ENCODE measurements around the gene FANCG. TPM values are rescaled to one million over a fixed set of nuclear protein-coding genes. Genes with fewer than 3 reads are reported as not detected.

The FANCG gene
- total and polyA plus RNA-seq, 2 donors: 33.7 to 35.2 TPM

DNA sequence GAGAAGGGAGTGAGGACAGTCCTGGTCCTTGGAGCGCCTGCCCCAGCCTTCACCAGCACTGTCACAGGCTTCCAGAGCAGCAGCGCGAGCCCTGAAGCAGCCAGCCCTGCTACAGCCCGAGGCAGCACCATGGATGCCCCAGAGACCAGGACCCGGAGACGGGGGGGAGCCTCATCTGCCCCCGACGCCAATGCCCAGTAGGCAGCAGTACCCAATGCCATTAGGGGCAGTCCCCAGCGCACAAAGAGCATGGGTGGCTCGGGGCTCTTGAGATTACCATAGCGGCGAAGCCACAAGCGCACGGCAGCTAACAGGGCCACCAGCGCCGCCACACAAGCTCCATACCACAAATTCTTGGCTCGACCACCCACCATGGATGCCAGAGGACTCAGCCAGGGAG is 11.8 kb upstream of the FANCG start:
- Histone ChIP-seq H3K4me1 (ENCODE audit: control insufficient read depth in 2 of 2, insufficient read depth in 2 of 2, low read length in 2 of 2) (peaks cover 8 to 11% of the 10 kb centered on the region in 2 donors), H3K4me3 (ENCODE audit: low read length in 2 of 2) (no peak overlapping the region), H3K27me3 (ENCODE audit: control insufficient read depth in 2 of 2, insufficient read depth in 1 of 2, low read length in 1 of 2) (no peaks in the 10 kb centered on the region), H3K9me3 (ENCODE audit: control insufficient read depth in 2 of 2, insufficient read depth in 1 of 2, low read length in 1 of 2) (no peaks in the 10 kb centered on the region), H3K27ac (ENCODE audit: low read depth in 1 of 2, low read length in 1 of 2) (no peak overlapping the region), H3K36me3 (ENCODE audit: control insufficient read depth in 2 of 2, insufficient read depth in 2 of 2, low read length in 1 of 2) (peaks cover 63 to 68% of the 10 kb centered on the region in 2 donors)
- no peak for DNase-seq (ENCODE audit: low read depth in 6 of 9, low spot score in 9 of 9)
- WGBS: 97% methylated on average over 17 of the region's 17 CpGs

DNA sequence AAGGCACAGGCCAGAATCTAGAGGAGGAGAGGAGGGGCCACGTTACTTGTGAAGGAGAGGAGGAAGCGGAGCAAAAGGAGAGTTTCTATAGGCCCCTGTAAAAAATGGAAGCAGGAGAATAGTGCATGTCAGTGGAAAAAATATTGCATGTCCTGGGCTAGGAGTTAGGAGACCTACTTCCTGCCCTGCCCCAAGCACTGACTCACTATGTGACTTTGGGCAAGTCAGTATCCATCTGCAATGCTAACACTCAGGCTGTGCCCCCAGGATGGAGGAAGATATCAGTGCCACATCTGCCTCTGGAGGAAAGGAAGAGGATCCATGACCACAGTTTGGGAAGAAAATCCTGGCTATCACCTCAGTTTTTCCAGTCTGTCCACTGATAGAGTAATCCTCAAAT is 9.7 kb upstream of the FANCG start:
- DNase-seq (ENCODE audit: low read depth in 6 of 9, low spot score in 9 of 9): no peak
- no peak overlapping the region for H3K4me3 ChIP-seq (ENCODE audit: low read length in 2 of 2)
- WGBS: 99% methylated on average over 2 of the region's 2 CpGs
- no peaks in the 10 kb centered on the region for H3K27me3 ChIP-seq (ENCODE audit: control insufficient read depth in 2 of 2, insufficient read depth in 1 of 2, low read length in 1 of 2)
- no peaks in the 10 kb centered on the region for H3K4me1 ChIP-seq (ENCODE audit: control insufficient read depth in 2 of 2, insufficient read depth in 2 of 2, low read length in 2 of 2)
- no peak overlapping the region for H3K27ac ChIP-seq (ENCODE audit: low read depth in 1 of 2, low read length in 1 of 2)
- no peaks in the 10 kb centered on the region for H3K9me3 ChIP-seq (ENCODE audit: control insufficient read depth in 2 of 2, insufficient read depth in 1 of 2, low read length in 1 of 2)
- H3K36me3 ChIP-seq (ENCODE audit: control insufficient read depth in 2 of 2, insufficient read depth in 2 of 2, low read length in 1 of 2): peaks cover 64 to 70% of the 10 kb centered on the region in 2 donors

DNA sequence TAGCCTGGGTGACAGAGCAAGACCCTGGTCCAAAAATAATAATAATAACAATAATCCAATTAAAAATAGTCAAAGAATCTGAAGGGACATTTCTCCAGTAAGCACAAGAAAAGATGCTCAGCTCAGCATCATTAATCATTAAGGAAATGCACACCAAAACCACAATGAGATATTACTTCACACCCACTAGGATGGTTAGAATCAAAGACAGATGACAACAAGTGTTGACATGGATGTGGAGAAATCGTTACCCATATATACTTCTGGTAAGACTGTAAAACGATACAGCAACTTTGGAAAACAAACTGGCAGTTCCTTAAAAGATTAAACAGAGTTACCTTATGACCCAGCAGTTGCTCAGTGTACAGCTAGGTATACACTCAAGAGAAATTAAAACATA is 5.3 kb upstream of the FANCG start:
- peaks cover 31 to 33% of the 10 kb centered on the region in 2 donors for H3K36me3 ChIP-seq (ENCODE audit: control insufficient read depth in 2 of 2, insufficient read depth in 2 of 2, low read length in 1 of 2)
- no peak overlapping the region for H3K4me3 ChIP-seq (ENCODE audit: low read length in 2 of 2)
- H3K4me1 ChIP-seq (ENCODE audit: control insufficient read depth in 2 of 2, insufficient read depth in 2 of 2, low read length in 2 of 2): no peaks in the 10 kb centered on the region
- no peaks in the 10 kb centered on the region for H3K9me3 ChIP-seq (ENCODE audit: control insufficient read depth in 2 of 2, insufficient read depth in 1 of 2, low read length in 1 of 2)
- H3K27me3 ChIP-seq (ENCODE audit: control insufficient read depth in 2 of 2, insufficient read depth in 1 of 2, low read length in 1 of 2): no peaks in the 10 kb centered on the region
- WGBS: 94% methylated on average over 2 of the region's 2 CpGs
- H3K27ac ChIP-seq (ENCODE audit: low read depth in 1 of 2, low read length in 1 of 2): no peak overlapping the region
- DNase-seq (ENCODE audit: low read depth in 6 of 9, low spot score in 9 of 9): no peak

DNA sequence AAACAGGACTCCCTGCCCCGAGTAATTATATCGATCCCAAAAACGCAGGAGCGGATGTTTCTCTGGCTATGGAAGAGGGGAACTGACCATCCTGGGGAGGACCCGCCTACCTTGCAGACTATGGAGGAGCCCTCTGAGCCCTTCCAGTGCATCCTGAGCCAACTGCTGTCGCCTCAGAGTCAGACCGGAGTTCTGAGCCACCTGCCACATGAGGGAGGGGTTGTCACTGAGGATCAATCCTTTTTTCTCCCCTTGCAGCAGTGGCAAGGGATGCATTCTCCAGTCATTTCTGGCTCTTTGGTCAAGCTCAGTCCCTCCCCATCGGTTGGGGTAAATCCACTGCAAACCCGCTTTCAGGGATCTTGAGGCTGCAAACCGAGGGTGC is 709 bp downstream of the FANCG start:
- 6% methylated on average over 10 of the region's 10 CpGs for WGBS
- peak overlapping the region; percentile 89 to 91 for H3K27ac ChIP-seq (ENCODE audit: low read depth in 1 of 2, low read length in 1 of 2)
- peaks cover 14 to 18% of the 10 kb centered on the region in 2 donors for H3K4me1 ChIP-seq (ENCODE audit: control insufficient read depth in 2 of 2, insufficient read depth in 2 of 2, low read length in 2 of 2)

DNA sequence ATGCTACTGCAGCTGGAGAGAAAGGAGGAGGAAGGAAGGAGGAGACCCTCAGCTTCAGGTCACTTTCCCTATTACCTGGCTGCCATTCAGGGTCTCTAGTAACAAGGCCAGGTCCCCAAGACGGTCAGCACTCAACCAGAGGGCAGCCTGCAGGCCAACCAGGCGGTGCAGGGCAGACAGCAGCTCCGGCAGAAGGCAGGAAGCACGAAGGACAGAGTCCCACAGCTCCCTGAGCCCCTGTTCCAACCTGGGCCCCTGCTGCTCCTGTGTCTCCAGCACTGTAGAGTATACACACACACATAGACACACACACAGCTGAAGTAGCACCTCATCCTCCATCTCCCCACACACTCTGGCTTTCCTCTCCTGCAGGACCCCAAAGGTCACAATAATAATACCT is 1.7 kb downstream of the FANCG start:
- DNase-seq (ENCODE audit: low read depth in 6 of 9, low spot score in 9 of 9): no peak
- Histone ChIP-seq H3K4me3 (ENCODE audit: low read length in 2 of 2) (peak overlapping the region in 1 of 2 donors; percentile 86), H3K4me1 (ENCODE audit: control insufficient read depth in 2 of 2, insufficient read depth in 2 of 2, low read length in 2 of 2) (peaks cover 14 to 22% of the 10 kb centered on the region in 2 donors), H3K27ac (ENCODE audit: low read depth in 1 of 2, low read length in 1 of 2) (no peak overlapping the region), H3K36me3 (ENCODE audit: control insufficient read depth in 2 of 2, insufficient read depth in 2 of 2, low read length in 1 of 2) (peaks cover 28 to 39% of the 10 kb centered on the region in 2 donors), H3K9me3 (ENCODE audit: control insufficient read depth in 2 of 2, insufficient read depth in 1 of 2, low read length in 1 of 2) (no peaks in the 10 kb centered on the region), H3K27me3 (ENCODE audit: control insufficient read depth in 2 of 2, insufficient read depth in 1 of 2, low read length in 1 of 2) (no peaks in the 10 kb centered on the region)
- 93% methylated on average over 4 of the region's 4 CpGs for WGBS

More for the DNA sequence above, 709 bp downstream of the FANCG start:
- H3K9me3 ChIP-seq (ENCODE audit: control insufficient read depth in 2 of 2, insufficient read depth in 1 of 2, low read length in 1 of 2): no peaks in the 10 kb centered on the region
- DNase-seq (ENCODE audit: low read depth in 6 of 9, low spot score in 9 of 9): peak in 2 of 9 donors; percentile 14 to 31
- H3K36me3 ChIP-seq (ENCODE audit: control insufficient read depth in 2 of 2, insufficient read depth in 2 of 2, low read length in 1 of 2): peaks cover 21 to 33% of the 10 kb centered on the region in 2 donors
- peak overlapping the region; percentile 70 to 86 for H3K4me3 ChIP-seq (ENCODE audit: low read length in 2 of 2)
- H3K27me3 ChIP-seq (ENCODE audit: control insufficient read depth in 2 of 2, insufficient read depth in 1 of 2, low read length in 1 of 2): no peaks in the 10 kb centered on the region

DNA sequence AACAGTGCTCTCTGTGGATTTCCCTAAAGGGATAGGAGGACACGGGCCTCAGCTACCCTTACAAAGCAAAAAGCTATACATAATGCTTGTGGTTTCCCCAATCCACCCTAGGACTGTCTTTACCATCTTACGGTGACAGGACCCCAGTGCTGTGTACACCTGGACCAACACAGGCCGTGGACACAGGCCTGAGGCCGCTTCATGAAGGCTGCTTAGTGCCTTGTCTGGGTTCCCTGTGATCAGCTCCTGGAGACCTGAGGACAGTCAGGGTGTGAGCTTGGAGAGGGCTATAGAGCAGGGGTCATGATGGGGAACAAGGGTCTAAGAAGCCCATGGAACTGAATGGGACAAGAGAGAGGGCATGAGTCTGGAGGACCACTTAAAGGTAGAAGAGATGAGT is 2.9 kb downstream of the FANCG start:
- Histone ChIP-seq H3K27ac (ENCODE audit: low read depth in 1 of 2, low read length in 1 of 2) (no peak overlapping the region), H3K9me3 (ENCODE audit: control insufficient read depth in 2 of 2, insufficient read depth in 1 of 2, low read length in 1 of 2) (no peaks in the 10 kb centered on the region), H3K4me1 (ENCODE audit: control insufficient read depth in 2 of 2, insufficient read depth in 2 of 2, low read length in 2 of 2) (peaks cover 14 to 26% of the 10 kb centered on the region in 2 donors), H3K36me3 (ENCODE audit: control insufficient read depth in 2 of 2, insufficient read depth in 2 of 2, low read length in 1 of 2) (peaks cover 28 to 39% of the 10 kb centered on the region in 2 donors), H3K27me3 (ENCODE audit: control insufficient read depth in 2 of 2, insufficient read depth in 1 of 2, low read length in 1 of 2) (no peaks in the 10 kb centered on the region), H3K4me3 (ENCODE audit: low read length in 2 of 2) (no peak overlapping the region)
- 97% methylated on average over 4 of the region's 4 CpGs for WGBS
- DNase-seq (ENCODE audit: low read depth in 6 of 9, low spot score in 9 of 9): no peak

DNA sequence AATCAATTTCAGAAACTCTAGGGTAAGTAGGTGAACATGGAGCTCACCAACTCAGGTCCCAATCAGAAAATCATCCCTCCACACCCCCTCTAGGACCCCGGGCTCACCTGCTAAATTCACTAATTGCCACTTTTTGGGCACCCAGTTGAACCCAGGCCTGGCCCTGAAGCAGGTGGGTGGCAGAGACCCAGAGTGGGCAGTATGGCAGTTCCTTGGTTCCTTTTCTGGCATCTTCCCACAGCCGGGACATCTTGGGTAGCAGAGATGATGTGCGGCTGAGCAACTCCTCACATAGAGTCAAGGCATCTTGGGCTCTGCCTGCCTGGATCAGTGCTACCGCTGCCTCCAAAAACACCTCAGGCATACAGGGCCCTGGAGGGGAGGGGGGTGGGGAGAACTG is 4.4 kb downstream of the FANCG start:
- H3K9me3 ChIP-seq (ENCODE audit: control insufficient read depth in 2 of 2, insufficient read depth in 1 of 2, low read length in 1 of 2): no peaks in the 10 kb centered on the region
- peaks cover 28 to 44% of the 10 kb centered on the region in 2 donors for H3K36me3 ChIP-seq (ENCODE audit: control insufficient read depth in 2 of 2, insufficient read depth in 2 of 2, low read length in 1 of 2)
- H3K27ac ChIP-seq (ENCODE audit: low read depth in 1 of 2, low read length in 1 of 2): no peak overlapping the region
- 99% methylated on average over 4 of the region's 4 CpGs for WGBS
- DNase-seq (ENCODE audit: low read depth in 6 of 9, low spot score in 9 of 9): no peak
- H3K4me3 ChIP-seq (ENCODE audit: low read length in 2 of 2): no peak overlapping the region
- peaks cover 18 to 32% of the 10 kb centered on the region in 2 donors for H3K4me1 ChIP-seq (ENCODE audit: control insufficient read depth in 2 of 2, insufficient read depth in 2 of 2, low read length in 2 of 2)
- H3K27me3 ChIP-seq (ENCODE audit: control insufficient read depth in 2 of 2, insufficient read depth in 1 of 2, low read length in 1 of 2): no peaks in the 10 kb centered on the region

DNA sequence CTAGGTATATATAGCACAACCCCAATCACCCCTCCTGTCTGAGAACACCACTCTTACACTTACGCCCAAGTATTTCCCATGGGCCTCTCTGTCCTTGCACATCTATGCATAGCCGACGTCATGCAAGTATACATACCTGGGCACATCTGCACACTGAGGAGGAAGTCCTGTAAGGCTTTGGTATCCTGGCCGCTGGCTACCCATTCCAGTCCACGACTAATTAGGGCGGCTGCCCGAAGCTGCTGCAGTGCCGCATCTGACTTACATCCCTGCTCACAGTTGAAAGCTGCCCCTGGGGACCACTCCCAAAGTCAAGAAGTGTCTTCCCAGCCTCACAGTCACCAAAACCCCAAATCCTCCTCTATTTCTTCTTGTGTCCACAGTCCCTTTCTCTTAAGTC is 5.0 kb downstream of the FANCG start:
- DNase-seq (ENCODE audit: low read depth in 6 of 9, low spot score in 9 of 9): no peak
- Histone ChIP-seq H3K36me3 (ENCODE audit: control insufficient read depth in 2 of 2, insufficient read depth in 2 of 2, low read length in 1 of 2) (peaks cover 29 to 49% of the 10 kb centered on the region in 2 donors), H3K4me3 (ENCODE audit: low read length in 2 of 2) (no peak overlapping the region), H3K4me1 (ENCODE audit: control insufficient read depth in 2 of 2, insufficient read depth in 2 of 2, low read length in 2 of 2) (peaks cover 23 to 38% of the 10 kb centered on the region in 2 donors), H3K27me3 (ENCODE audit: control insufficient read depth in 2 of 2, insufficient read depth in 1 of 2, low read length in 1 of 2) (no peaks in the 10 kb centered on the region), H3K9me3 (ENCODE audit: control insufficient read depth in 2 of 2, insufficient read depth in 1 of 2, low read length in 1 of 2) (no peaks in the 10 kb centered on the region), H3K27ac (ENCODE audit: low read depth in 1 of 2, low read length in 1 of 2) (no peak overlapping the region)
- WGBS: 98% methylated on average over 8 of the region's 8 CpGs

DNA sequence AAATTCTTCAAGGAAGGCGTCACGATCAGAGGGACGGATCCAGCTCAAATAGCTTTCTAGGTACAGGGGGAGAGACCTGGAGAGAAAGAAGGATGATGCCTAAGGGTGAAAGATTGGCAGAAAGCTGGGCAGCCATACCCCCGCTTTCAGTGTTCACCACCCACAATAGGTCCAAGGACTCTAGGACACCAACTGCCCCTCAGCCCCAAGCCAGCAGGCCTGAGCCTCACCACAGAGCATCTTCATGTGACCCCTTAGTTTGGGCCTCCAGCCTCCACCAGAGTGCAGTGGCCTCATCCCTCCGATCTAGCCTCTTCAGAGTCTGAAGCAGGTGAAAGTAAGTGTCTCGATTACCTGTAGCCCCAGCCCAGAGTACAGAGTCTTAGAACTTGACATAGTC is 5.6 kb downstream of the FANCG start:
- H3K4me1 ChIP-seq (ENCODE audit: control insufficient read depth in 2 of 2, insufficient read depth in 2 of 2, low read length in 2 of 2): peaks cover 22 to 39% of the 10 kb centered on the region in 2 donors

DNA sequence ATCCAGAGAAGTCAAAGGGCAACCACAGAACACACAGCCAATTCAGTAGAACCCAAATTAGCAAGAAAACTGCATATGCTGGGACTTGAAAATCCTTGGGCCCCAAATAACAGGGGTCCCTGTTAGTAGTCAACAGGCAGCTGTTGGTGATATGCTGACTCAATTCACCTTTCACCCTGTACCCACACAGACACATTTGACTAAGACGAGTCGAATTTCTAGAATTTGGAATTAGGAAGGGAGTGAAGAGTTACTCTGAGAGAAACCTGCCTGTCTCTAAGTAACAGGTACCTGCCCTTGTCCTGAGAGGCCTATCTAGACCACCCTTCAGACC is 6.5 kb downstream of the FANCG start:
- H3K36me3 ChIP-seq (ENCODE audit: control insufficient read depth in 2 of 2, insufficient read depth in 2 of 2, low read length in 1 of 2): peaks cover 33 to 60% of the 10 kb centered on the region in 2 donors
- H3K4me1 ChIP-seq (ENCODE audit: control insufficient read depth in 2 of 2, insufficient read depth in 2 of 2, low read length in 2 of 2): peaks cover 17 to 30% of the 10 kb centered on the region in 2 donors
- no peak overlapping the region for H3K4me3 ChIP-seq (ENCODE audit: low read length in 2 of 2)
- no peaks in the 10 kb centered on the region for H3K27me3 ChIP-seq (ENCODE audit: control insufficient read depth in 2 of 2, insufficient read depth in 1 of 2, low read length in 1 of 2)
- H3K9me3 ChIP-seq (ENCODE audit: control insufficient read depth in 2 of 2, insufficient read depth in 1 of 2, low read length in 1 of 2): no peaks in the 10 kb centered on the region
- WGBS: 89% methylated on average over 2 of the region's 2 CpGs
- no peak for DNase-seq (ENCODE audit: low read depth in 6 of 9, low spot score in 9 of 9)
- H3K27ac ChIP-seq (ENCODE audit: low read depth in 1 of 2, low read length in 1 of 2): peak overlapping the region in 1 of 2 donors; percentile 99

More for the DNA sequence above, 5.6 kb downstream of the FANCG start:
- WGBS: 97% methylated on average over 6 of the region's 6 CpGs
- H3K9me3 ChIP-seq (ENCODE audit: control insufficient read depth in 2 of 2, insufficient read depth in 1 of 2, low read length in 1 of 2): no peaks in the 10 kb centered on the region
- peaks cover 31 to 52% of the 10 kb centered on the region in 2 donors for H3K36me3 ChIP-seq (ENCODE audit: control insufficient read depth in 2 of 2, insufficient read depth in 2 of 2, low read length in 1 of 2)
- no peaks in the 10 kb centered on the region for H3K27me3 ChIP-seq (ENCODE audit: control insufficient read depth in 2 of 2, insufficient read depth in 1 of 2, low read length in 1 of 2)
- H3K4me3 ChIP-seq (ENCODE audit: low read length in 2 of 2): no peak overlapping the region
- H3K27ac ChIP-seq (ENCODE audit: low read depth in 1 of 2, low read length in 1 of 2): no peak overlapping the region
- no peak for DNase-seq (ENCODE audit: low read depth in 6 of 9, low spot score in 9 of 9)

All from thymus (tissue), 11 donors.